K562 (cell line): Measurements from ENCODE around the gene TESK2. TPM values are rescaled to one million over a fixed set of nuclear protein-coding genes. Genes with fewer than 3 reads are reported as not detected.

Source experiments
- ATAC-seq: fragments of 200-7000 bp; cut with Tn5 transposase; 3 replicates; pipeline ENCODE4 v1.9.1; 2020; ENCODE audit warnings: moderate library complexity
- BruUV-seq: library from RNA; stranded (reverse); fragments of 400-500 nt; replicated peaks from 2 replicates; lab custom pipeline; 2021; lab: Mats Ljungman, UMichigan
- CTCF ChIA-PET: fragments of 300-600 bp; formaldehyde crosslinking; extraction: SDS; loops from one replicate; lab custom pipeline; 2021; ENCODE audit warnings: low intra/inter-chr PET ratio; lab: Yijun Ruan, JAX
- POLR2A ChIA-PET: fragments of 300-600, 350-650 bp; sonication (Branson Sonifier 250); formaldehyde crosslinking; extraction: SDS; loops from one replicate; lab custom pipeline; 2021; ENCODE audit warnings: antibody characterized with exemption, inconsistent platforms; lab: Yijun Ruan, JAX
- DNase-seq, 4 experiments: peaks; one replicate each; pipeline versions ENCODE4 v3.0.0 to v3.0.0-alpha.2; 2011 to 2018; ENCODE audit warnings: low spot score in 3 of 4, mixed read lengths in 3 of 4; ENCODE audit errors: extremely low read depth in 1 of 4
- FAIRE-seq: peaks from 2 replicates; lab custom pipeline; 2011; peaks lifted over from hg19 to GRCh38; lab: Jason Lieb, UNC
- H2AFZ ChIP-seq: 2 replicates; pipeline ENCODE4 v1.6.0; 2011; ENCODE audit warnings: low read depth, low read length, control low read depth, inconsistent platforms
- H3K27ac ChIP-seq: fragments of 200-600 bp; 3 replicates; pipeline ENCODE4 v1.8.0; 2011; ENCODE audit warnings: low read depth, mild to moderate bottlenecking, control low read depth, inconsistent platforms, low read length, moderate library complexity, mixed read lengths; ENCODE audit errors: extremely low read depth
- H3K27me3 ChIP-seq, 2 experiments: fragments of 300-600 bp in 1 of 2; 2 replicates in 1 of 2; 3 replicates in 1 of 2; pipeline versions ENCODE4 v1.6.0 to v1.8.0; 2011; ENCODE audit warnings: inconsistent platforms in 2 of 2, low read length in 2 of 2, mild to moderate bottlenecking in 1 of 2, mixed read lengths in 1 of 2, moderate library complexity in 1 of 2; ENCODE audit not compliant: control insufficient read depth in 2 of 2, insufficient read depth in 2 of 2
- H3K36me3 ChIP-seq: fragments of 300-600 bp; 3 replicates; pipeline ENCODE4 v1.8.0; 2011; ENCODE audit warnings: mild to moderate bottlenecking, low read length, inconsistent platforms; ENCODE audit not compliant: control insufficient read depth, insufficient read depth
- H3K4me1 ChIP-seq, 2 experiments: fragments of 200-600 bp in 1 of 2; replicated peaks in 1 of 2; 2 replicates in 1 of 2; 3 replicates in 1 of 2; pipeline versions ENCODE4 v1.5.1 to v1.8.0; 2011; ENCODE audit warnings: inconsistent platforms in 2 of 2, low read length in 2 of 2, mild to moderate bottlenecking in 1 of 2, mixed read lengths in 1 of 2, moderate library complexity in 1 of 2; ENCODE audit not compliant: control insufficient read depth in 2 of 2, insufficient read depth in 2 of 2
- H3K4me2 ChIP-seq: 2 replicates; pipeline ENCODE4 v1.6.1; 2011; ENCODE audit warnings: low read length, control low read depth, inconsistent platforms, mixed read lengths; ENCODE audit not compliant: insufficient read depth
- H3K4me3 ChIP-seq: fragments of 200-600 bp; sonication (generic), shearing (Covaris generic); 2 replicates; pipeline ENCODE4 v1.5.1; 2016; ENCODE audit warnings: control low read depth, inconsistent platforms
- H3K79me2 ChIP-seq: fragments of 200-600 bp; 3 replicates; pipeline ENCODE4 v1.8.0; 2011; ENCODE audit warnings: low read length, inconsistent platforms; ENCODE audit not compliant: control insufficient read depth, insufficient read depth
- H3K9ac ChIP-seq, 2 experiments: 2 replicates each; pipeline versions ENCODE4 v1.6.0 to v1.6.1; 2011; ENCODE audit warnings: low read depth in 2 of 2, low read length in 2 of 2, control low read depth in 1 of 2, inconsistent platforms in 1 of 2, mild to moderate bottlenecking in 1 of 2, mixed read lengths in 1 of 2; ENCODE audit not compliant: insufficient read depth in 1 of 2
- H3K9me1 ChIP-seq: one replicate; pipeline ENCODE4 v1.6.0; 2011; ENCODE audit warnings: inconsistent platforms, mild to moderate bottlenecking, low read length, moderate library complexity; ENCODE audit not compliant: control insufficient read depth, insufficient read depth
- H3K9me3 ChIP-seq: replicated peaks from 2 replicates; pipeline ENCODE4 v1.5.1; 2011; ENCODE audit warnings: low read depth, low read length, inconsistent platforms; ENCODE audit not compliant: control insufficient read depth, insufficient read depth
- H4K20me1 ChIP-seq: replicated peaks from 2 replicates; pipeline ENCODE4 v1.6.1; 2011; ENCODE audit warnings: low read length, inconsistent platforms, mixed read lengths; ENCODE audit not compliant: control insufficient read depth, insufficient read depth
- ASH1L ChIP-seq: fragments of 450-650 bp; IDR thresholded peaks from 2 replicates; pipeline ENCODE4 v1.6.1; 2018; ENCODE audit warnings: borderline replicate concordance, mild to moderate bottlenecking, low read depth; ENCODE audit not compliant: partially characterized antibody
- E2F6 ChIP-seq, 2 experiments: IDR thresholded peaks; 2 replicates each; pipeline ENCODE4 v1.6.1; 2011; ENCODE audit warnings: borderline replicate concordance in 1 of 2, control low read depth in 1 of 2, low read depth in 1 of 2, low read length in 1 of 2, mild to moderate bottlenecking in 1 of 2, mixed read lengths in 1 of 2, moderate library complexity in 1 of 2; ENCODE audit not compliant: insufficient read depth in 1 of 2, insufficient read length in 1 of 2, poor library complexity in 1 of 2, severe bottlenecking in 1 of 2; ENCODE audit errors: extremely low read depth in 1 of 2
- EP300 ChIP-seq: IDR thresholded peaks from 2 replicates; pipeline ENCODE4 v1.6.1; 2012; ENCODE audit warnings: low read length, improper control_type of control experiment
- GTF2A2 ChIP-seq: IDR thresholded peaks from 2 replicates; pipeline ENCODE4 v1.6.1; 2016; ENCODE audit warnings: mild to moderate bottlenecking, missing genetic modification characterization, missing compliant biosample characterization
- IRF1 ChIP-seq: sonication (generic); formaldehyde crosslinking; IDR thresholded peaks from 2 replicates; pipeline ENCODE4 v1.8.0; 2022; ENCODE audit warnings: missing genetic modification reagents, mild to moderate bottlenecking, borderline replicate concordance
- PTTG1 ChIP-seq: fragments of 450-650 bp; IDR thresholded peaks from 2 replicates; pipeline ENCODE4 v1.6.1; 2016; ENCODE audit warnings: low read depth, mild to moderate bottlenecking, missing genetic modification characterization, missing compliant biosample characterization
- RBFOX2 ChIP-seq: fragments of 200-400 bp; formaldehyde crosslinking; IDR thresholded peaks from 2 replicates; pipeline ENCODE4 v1.6.1; 2017; ENCODE audit warnings: low read depth, mild to moderate bottlenecking, low read length, moderate library complexity
- TEAD4 ChIP-seq, 2 experiments: sonication (generic) in 1 of 2; formaldehyde crosslinking in 1 of 2; IDR thresholded peaks; 2 replicates each; pipeline versions ENCODE4 v1.6.1 to v1.8.0; 2012 to 2022; ENCODE audit warnings: borderline replicate concordance in 1 of 2, inconsistent platforms in 1 of 2, low read length in 1 of 2, mild to moderate bottlenecking in 1 of 2, missing genetic modification reagents in 1 of 2
- TSC22D4 ChIP-seq: fragments of 450-650 bp; IDR thresholded peaks from 2 replicates; pipeline ENCODE4 v1.6.1; 2016; ENCODE audit warnings: missing genetic modification characterization, missing biosample characterization, control low read depth
- ZBTB43 ChIP-seq: sonication (generic); formaldehyde crosslinking; IDR thresholded peaks from 2 replicates; pipeline ENCODE4 v1.8.0; 2023; ENCODE audit warnings: mild to moderate bottlenecking, missing genetic modification reagents
- ZNF695 ChIP-seq: fragments of 450-650 bp; formaldehyde crosslinking; IDR thresholded peaks from 2 replicates; pipeline ENCODE4 v1.4.0; 2020; ENCODE audit warnings: mild to moderate bottlenecking, moderate library complexity
- WGBS: fragments of 100-300 bp; shearing (Covaris generic); methylation state at CpG from one replicate; pipeline ENCODE4 v1.1.6; 2016; ENCODE audit warnings: low coverage, mixed read lengths; ENCODE audit not compliant: insufficient coverage; ENCODE audit errors: missing lambda C conversion rate; 5-methylcytosine and 5-hydroxymethylcytosine counted together
- in situ Hi-C: fragments of 300-500 bp; cut with MboI; formaldehyde crosslinking; loops from 4 replicates; pipeline ENCODE4 v1.15.0; 2018; ENCODE audit warnings: inconsistent platforms, mixed read lengths
- intact Hi-C: fragments of 100-400 bp; cut with micrococcal nuclease; formaldehyde crosslinking; loops from 2 replicates; pipeline ENCODE4 v1.14.2; 2022
- polyA plus RNA-seq, 8 experiments: library from polyadenylated mRNA; depleted of rRNA in 4 of 8; stranded (reverse) in 5 of 8; unstranded in 3 of 8; fragments of >200 nt; fragmentation: Nextera tagmentation in 2 of 8; fragmentation: Illumina TruSeq in 1 of 8; extraction: Ambion mirVana in 2 of 8; extraction: Trizol in 1 of 8; gene quantifications; 2 replicates each; pipeline versions ENCODE4 v1.2.1 to v1.2.3, GENCODE V29; 2011 to 2014; ENCODE audit warnings: inconsistent platforms in 1 of 8, missing spikeins in 1 of 8
- total RNA-seq, 7 experiments: library from RNA; depleted of rRNA in 6 of 7; stranded (reverse); fragments of >200 nt in 6 of 7; fragmentation: Illumina TruSeq in 2 of 7; extraction: Trizol in 2 of 7; gene quantifications; 2 replicates each; pipeline versions ENCODE4 v1.2.1 to v1.2.3, GENCODE V29; 2011 to 2021; ENCODE audit warnings: low replicate concordance in 1 of 7
- TF ChIP-seq, protein P1 (sequence below): fragments of 250-450 bp; sonication (Bioruptor Pico); IDR thresholded peaks from 2 replicates; pipeline ENCODE4 v1.4.0; 2020

Gene TESK2
- total and polyA plus RNA-seq, 9 of the 15 experiments (the other 6 are each of a cell fraction or from before 2014, with no cell fraction given), result 1.6 to 5.3 (median 3.7) TPM

- POLR2A ChIA-PET, result interaction anchor here (0.6 to 15.6 kb wide), 14 partner anchors 3 to 697 kb away, joined by 3 to 226 read pairs (median 3); partner anchors contain the start of genes MUTYH, PRDX1, TOE1 and UROD
- no peak for TF ChIP-seq ASH1L
- TF ChIP-seq ZNF695 (CRISPR knock-in tag), result no peak
- no peak for TF ChIP-seq RBFOX2
- no peak for TF ChIP-seq TSC22D4
- no peak for TF ChIP-seq TEAD4 (IDR thresholded peaks at IDR 0.05; ENCODE audit: low read length)
- no peak for TF ChIP-seq TEAD4 (CRISPR knock-in tag; IDR thresholded peaks at IDR 0.05; ENCODE audit: borderline replicate concordance)
- no peak for TF ChIP-seq IRF1 (CRISPR knock-in tag)
- no peak for TF ChIP-seq PTTG1
- TF ChIP-seq ZBTB43 (CRISPR knock-in tag), result no peak
- no peak for TF ChIP-seq EP300
- TF ChIP-seq, protein P1, sequence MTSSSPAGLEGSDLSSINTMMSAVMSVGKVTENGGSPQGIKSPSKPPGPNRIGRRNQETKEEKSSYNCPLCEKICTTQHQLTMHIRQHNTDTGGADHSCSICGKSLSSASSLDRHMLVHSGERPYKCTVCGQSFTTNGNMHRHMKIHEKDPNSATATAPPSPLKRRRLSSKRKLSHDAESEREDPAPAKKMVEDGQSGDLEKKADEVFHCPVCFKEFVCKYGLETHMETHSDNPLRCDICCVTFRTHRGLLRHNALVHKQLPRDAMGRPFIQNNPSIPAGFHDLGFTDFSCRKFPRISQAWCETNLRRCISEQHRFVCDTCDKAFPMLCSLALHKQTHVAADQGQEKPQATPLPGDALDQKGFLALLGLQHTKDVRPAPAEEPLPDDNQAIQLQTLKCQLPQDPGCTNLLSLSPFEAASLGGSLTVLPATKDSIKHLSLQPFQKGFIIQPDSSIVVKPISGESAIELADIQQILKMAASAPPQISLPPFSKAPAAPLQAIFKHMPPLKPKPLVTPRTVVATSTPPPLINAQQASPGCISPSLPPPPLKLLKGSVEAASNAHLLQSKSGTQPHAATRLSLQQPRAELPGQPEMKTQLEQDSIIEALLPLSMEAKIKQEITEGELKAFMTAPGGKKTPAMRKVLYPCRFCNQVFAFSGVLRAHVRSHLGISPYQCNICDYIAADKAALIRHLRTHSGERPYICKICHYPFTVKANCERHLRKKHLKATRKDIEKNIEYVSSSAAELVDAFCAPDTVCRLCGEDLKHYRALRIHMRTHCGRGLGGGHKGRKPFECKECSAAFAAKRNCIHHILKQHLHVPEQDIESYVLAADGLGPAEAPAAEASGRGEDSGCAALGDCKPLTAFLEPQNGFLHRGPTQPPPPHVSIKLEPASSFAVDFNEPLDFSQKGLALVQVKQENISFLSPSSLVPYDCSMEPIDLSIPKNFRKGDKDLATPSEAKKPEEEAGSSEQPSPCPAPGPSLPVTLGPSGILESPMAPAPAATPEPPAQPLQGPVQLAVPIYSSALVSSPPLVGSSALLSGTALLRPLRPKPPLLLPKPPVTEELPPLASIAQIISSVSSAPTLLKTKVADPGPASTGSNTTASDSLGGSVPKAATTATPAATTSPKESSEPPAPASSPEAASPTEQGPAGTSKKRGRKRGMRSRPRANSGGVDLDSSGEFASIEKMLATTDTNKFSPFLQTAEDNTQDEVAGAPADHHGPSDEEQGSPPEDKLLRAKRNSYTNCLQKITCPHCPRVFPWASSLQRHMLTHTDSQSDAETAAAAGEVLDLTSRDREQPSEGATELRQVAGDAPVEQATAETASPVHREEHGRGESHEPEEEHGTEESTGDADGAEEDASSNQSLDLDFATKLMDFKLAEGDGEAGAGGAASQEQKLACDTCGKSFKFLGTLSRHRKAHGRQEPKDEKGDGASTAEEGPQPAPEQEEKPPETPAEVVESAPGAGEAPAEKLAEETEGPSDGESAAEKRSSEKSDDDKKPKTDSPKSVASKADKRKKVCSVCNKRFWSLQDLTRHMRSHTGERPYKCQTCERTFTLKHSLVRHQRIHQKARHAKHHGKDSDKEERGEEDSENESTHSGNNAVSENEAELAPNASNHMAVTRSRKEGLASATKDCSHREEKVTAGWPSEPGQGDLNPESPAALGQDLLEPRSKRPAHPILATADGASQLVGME (CRISPR knock-in tag), result no peak
- TF ChIP-seq E2F6 (IDR thresholded peaks at IDR 0.05; ENCODE audit: borderline replicate concordance in 1 of 2, extremely low read depth in 1 of 2, insufficient read depth in 1 of 2, insufficient read length in 1 of 2, low read depth in 1 of 2, low read length in 1 of 2, poor library complexity in 1 of 2, severe bottlenecking in 1 of 2), result no peak
- TF ChIP-seq GTF2A2, result no peak
Measured at GRCh38 chr1:45348020-45348419, 142.9 kb downstream of the TESK2 start.

More at GRCh38 chr1:45348020-45348419, 142.9 kb downstream of the TESK2 start:
- Histone ChIP-seq H3K9me1 (no peaks in the 10 kb centered on the region), H3K79me2 (no peaks in the 10 kb centered on the region; the same call in 2 of the 3 replicates), H3K9ac (no peak overlapping the region), H3K9me3 (no peaks in the 10 kb centered on the region), H3K27ac (no peak overlapping the region), H3K36me3 (peaks cover 31% of the 10 kb centered on the region), H3K4me3 (no peak overlapping the region), H4K20me1 (no peaks in the 10 kb centered on the region; the same call in 1 of the 2 replicates), H3K4me1 (peaks cover under 1 to 4% of the 10 kb centered on the region in 2 experiments; a peak in 3 of 5 replicates), H3K4me2 (no peak overlapping the region), H3K27me3 (no peaks in the 10 kb centered on the region), H2AFZ (no peak overlapping the region)
- in situ Hi-C loops, result loop anchor here (5.0 kb wide), 1 partner anchor 144 kb away; the partner anchor contains the start of gene TESK2
- intact Hi-C loops, result no loop called here
- WGBS, result 73% methylated on average over 2 of the region's 2 CpGs
- ATAC-seq, result no peak
- FAIRE-seq, result no peak
- no peak for DNase-seq
- CTCF ChIA-PET, result no interaction called here
- BruUV-seq, result no TSS peak
